A549 treated with RU486 at 1 μM for 4 hours (cell line): ENCODE results near the gene LTB. TPM values are rescaled to one million over a fixed set of nuclear protein-coding genes. Genes with fewer than 3 reads are reported as not detected.

Experiments used
- total RNA-seq: library from RNA; stranded (reverse); fragments of 200-300 nt; extraction: Qiagen RNA extraction; gene quantifications from 5 replicates; pipeline ENCODE4 v1.2.3, GENCODE V29; 2022; ENCODE audit warnings: low read depth

Gene LTB
- 0.25 to 0.57 TPM (median 0.49 TPM) in 4 of 5 replicates, not detected in the other for total RNA-seq

DNA sequence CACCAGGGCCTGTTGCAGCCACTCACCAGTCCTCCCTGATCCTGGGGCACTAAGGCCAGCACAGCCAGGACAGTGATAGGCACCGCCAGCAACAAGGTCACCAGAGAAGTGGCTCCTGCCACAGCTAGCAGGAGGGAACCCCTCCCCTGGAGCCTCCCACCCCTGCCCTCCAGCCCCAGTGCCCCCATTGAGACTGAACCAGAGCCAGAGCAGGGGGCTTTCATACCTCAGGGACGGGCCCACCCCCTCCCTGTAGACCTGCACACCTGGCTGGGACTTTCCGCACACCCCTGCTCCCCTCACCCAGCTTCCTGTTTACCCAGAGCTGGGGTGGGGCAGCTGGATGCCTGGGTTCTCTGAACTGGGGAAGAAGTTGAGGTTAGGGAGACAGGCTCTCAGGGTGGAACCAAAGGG is at the start of gene LTB:
TSS of gene LTB (minus strand) at position 195 of the 414 bp plus-strand sequence. CDS start at position 188, 7 bp downstream.

GRCh38 chr6:31620586-31621319 is 38.5 kb upstream of the LTB start, which contains the start of gene PRRC2A:
Gene PRRC2A, plus strand, starts transcription at chr6:31620715. Its CDS starts 2,075 bp downstream, at chr6:31622790.

DNA sequence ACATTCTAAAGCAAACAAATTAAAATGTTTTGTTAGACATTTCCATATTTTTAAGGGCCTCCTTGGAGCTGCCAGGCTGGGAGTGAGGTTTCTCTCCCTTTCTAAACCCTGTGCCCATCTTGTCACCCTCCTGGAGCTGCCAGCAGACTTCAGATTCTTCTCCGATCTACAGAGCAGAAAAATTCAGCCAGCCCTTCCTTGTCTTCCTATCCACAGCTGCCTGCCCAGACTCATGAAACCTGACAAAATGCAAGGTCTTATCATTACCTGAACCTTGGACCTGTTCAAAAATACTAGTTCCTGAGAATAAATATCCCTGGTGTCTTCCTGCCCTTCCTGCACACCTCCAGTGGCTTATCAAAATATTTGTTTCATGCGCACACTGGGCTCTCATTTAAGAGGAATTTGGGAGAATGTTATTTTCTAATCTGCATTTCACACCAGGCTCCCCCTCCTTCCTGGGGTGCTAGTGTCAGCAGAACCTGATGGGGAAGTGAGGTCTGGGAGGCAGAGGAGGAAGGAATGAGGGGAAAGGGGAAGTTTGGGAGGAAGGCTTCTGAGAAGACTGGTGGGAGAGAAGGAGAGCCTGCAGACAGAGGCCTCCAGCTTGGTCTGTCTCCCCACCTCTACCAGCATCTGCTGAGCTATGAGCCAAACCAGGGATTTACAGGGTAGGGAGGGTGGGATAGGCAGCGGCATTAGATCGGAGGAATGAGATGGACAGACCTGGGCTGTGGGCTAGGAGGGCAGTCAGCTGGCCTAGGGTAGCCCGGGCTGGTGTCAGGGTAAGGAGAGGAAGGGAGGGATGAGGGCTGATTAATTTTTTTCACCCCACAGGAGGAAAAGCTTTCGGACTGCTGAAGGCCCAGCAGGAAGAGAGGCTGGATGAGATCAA is 32.7 kb upstream of the LTB start, which contains the start of gene AIF1:
TSS of gene AIF1 (plus strand) at position 551 of the 895 bp plus-strand sequence. CDS start at position 647, 96 bp downstream.

GRCh38 chr6:31586008-31586407 is 3.8 kb upstream of the LTB start, which contains the start of gene LST1:
Gene LST1, plus strand, starts transcription at chr6:31586277. Its CDS starts 1,023 bp downstream, at chr6:31587300.

GRCh38 chr6:31575335-31575901 is 6.8 kb downstream of the LTB start, which contains the start of gene TNF:
Gene TNF, plus strand, starts transcription at chr6:31575565. Its CDS starts 177 bp downstream, at chr6:31575742.

DNA sequence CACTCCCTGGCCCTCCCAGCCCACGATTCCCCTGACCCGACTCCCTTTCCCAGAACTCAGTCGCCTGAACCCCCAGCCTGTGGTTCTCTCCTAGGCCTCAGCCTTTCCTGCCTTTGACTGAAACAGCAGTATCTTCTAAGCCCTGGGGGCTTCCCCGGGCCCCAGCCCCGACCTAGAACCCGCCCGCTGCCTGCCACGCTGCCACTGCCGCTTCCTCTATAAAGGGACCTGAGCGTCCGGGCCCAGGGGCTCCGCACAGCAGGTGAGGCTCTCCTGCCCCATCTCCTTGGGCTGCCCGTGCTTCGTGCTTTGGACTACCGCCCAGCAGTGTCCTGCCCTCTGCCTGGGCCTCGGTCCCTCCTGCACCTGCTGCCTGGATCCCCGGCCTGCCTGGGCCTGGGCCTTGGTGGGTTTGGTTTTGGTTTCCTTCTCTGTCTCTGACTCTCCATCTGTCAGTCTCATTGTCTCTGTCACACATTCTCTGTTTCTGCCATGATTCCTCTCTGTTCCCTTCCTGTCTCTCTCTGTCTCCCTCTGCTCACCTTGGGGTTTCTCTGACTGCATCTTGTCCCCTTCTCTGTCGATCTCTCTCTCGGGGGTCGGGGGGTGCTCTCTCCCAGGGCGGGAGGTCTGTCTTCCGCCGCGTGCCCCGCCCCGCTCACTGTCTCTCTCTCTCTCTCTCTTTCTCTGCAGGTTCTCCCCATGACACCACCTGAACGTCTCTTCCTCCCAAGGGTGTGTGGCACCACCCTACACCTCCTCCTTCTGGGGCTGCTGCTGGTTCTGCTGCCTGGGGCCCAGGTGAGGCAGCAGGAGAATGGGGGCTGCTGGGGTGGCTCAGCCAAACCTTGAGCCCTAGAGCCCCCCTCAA is 9.9 kb downstream of the LTB start, which contains the start of gene LTA:
TSS of gene LTA (plus strand) at position 249 of the 871 bp plus-strand sequence. CDS start at position 703, 454 bp downstream.

GRCh38 chr6:31546958-31547726 is 35.1 kb downstream of the LTB start, which contains the start of gene NFKBIL1:
Gene NFKBIL1, plus strand, starts transcription at chr6:31547608. Its CDS starts 87 bp downstream, at chr6:31547695.

DNA sequence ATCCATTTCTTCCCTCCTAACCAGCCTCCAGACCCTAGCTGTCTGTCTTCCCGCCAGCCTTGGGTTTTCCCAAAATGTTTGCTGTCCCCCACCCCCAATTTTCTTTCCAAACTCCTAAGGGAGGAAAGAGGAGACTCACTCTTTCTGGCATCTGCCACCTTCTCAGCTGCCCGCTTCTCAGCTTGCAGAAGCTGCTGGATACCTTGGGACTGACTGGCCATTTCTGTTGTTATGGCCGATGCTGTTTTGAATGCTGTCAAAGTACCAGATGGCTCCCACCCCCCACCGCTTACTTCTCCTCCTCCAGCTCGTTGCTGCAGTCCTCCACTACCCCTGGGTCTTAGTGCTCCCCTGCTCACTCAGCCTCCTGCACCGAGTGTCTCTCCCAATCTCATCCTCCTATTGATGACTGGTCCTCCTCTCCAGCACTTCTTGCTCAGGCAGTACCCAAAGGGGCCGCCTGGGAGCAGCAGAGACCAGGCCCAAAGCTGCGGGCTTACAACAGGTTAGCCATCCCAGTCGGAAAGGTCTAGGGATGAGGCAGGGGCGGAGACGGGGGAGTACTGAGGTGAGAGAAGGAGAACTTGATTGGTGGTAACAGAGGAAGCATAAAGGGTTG is 35.8 kb downstream of the LTB start, which contains the start of gene ATP6V1G2:
TSS of gene ATP6V1G2 (minus strand) at position 270 of the 619 bp plus-strand sequence. CDS start at position 221, 49 bp downstream.

GRCh38 chr6:31541658-31542521 is 40.3 kb downstream of the LTB start, which contains the start of gene DDX39B:
Gene DDX39B, minus strand, starts transcription at chr6:31542003. Its CDS starts 1,471 bp downstream, at chr6:31540532.

Other genes with a start within 250 kb of the LTB start
- 24.5 to 36.5 TPM (median 29.0 TPM) in 5 replicates for gene HLA-B, start 225.2 kb downstream of the LTB start, total RNA-seq
- gene MICA, start 178.8 kb downstream of the LTB start, total RNA-seq, result 25.6 to 27.7 TPM (median 26.8 TPM) in 5 replicates
- gene MICB, start 84.3 kb downstream of the LTB start, total RNA-seq, result 6.0 to 8.4 TPM (median 7.5 TPM) in 5 replicates
- gene MCCD1, start 53.5 kb downstream of the LTB start, total RNA-seq, result not detected in 5 replicates
- 340 to 430 TPM (median 406 TPM) in 5 replicates for gene DDX39B, start 40.4 kb downstream of the LTB start, total RNA-seq
- 0.48 to 0.86 TPM (median 0.65 TPM) in 5 replicates for gene ATP6V1G2, start 35.8 kb downstream of the LTB start, total RNA-seq
- gene NFKBIL1, start 34.8 kb downstream of the LTB start, total RNA-seq, result 9.3 to 11.8 TPM (median 11.3 TPM) in 5 replicates
- 0.10 TPM in 1 of 5 replicates, not detected in the others for gene LTA, start 10.1 kb downstream of the LTB start, total RNA-seq
- gene TNF, start 6.9 kb downstream of the LTB start, total RNA-seq, result 0.10 to 0.19 TPM in 2 of 5 replicates, not detected in the others
- 0.28 to 1.3 TPM in 2 of 5 replicates, not detected in the others for gene LST1, start 3.9 kb upstream of the LTB start, total RNA-seq
- not detected in 5 replicates for gene NCR3, start 10.6 kb upstream of the LTB start, total RNA-seq
- not detected in 5 replicates for gene AIF1, start 32.8 kb upstream of the LTB start, total RNA-seq
- gene PRRC2A, start 38.3 kb upstream of the LTB start, total RNA-seq, result 64.9 to 89.6 TPM (median 85.2 TPM) in 5 replicates
- 107 to 155 TPM (median 142 TPM) in 5 replicates for gene BAG6, start 70.2 kb upstream of the LTB start, total RNA-seq
- 2.8 to 3.3 TPM (median 2.9 TPM) in 5 replicates for gene APOM, start 73.5 kb upstream of the LTB start, total RNA-seq
- gene C6orf47, start 78.4 kb upstream of the LTB start, total RNA-seq, result 10.4 to 12.9 TPM (median 12.5 TPM) in 5 replicates
- gene GPANK1, start 82.6 kb upstream of the LTB start, total RNA-seq, result 10.0 to 13.7 TPM (median 13.3 TPM) in 5 replicates
- gene CSNK2B, start 83.7 kb upstream of the LTB start, total RNA-seq, result 168 to 197 TPM (median 178 TPM) in 5 replicates
- gene LY6G5B, start 87.6 kb upstream of the LTB start, total RNA-seq, result 3.7 to 6.0 TPM (median 4.3 TPM) in 5 replicates
- gene LY6G5C, start 98.6 kb upstream of the LTB start, total RNA-seq, result 0.77 to 1.9 TPM (median 1.2 TPM) in 5 replicates
- 14.1 to 20.1 TPM (median 18.3 TPM) in 5 replicates for gene ABHD16A, start 120.9 kb upstream of the LTB start, total RNA-seq
- not detected in 5 replicates for gene LY6G6F, start 124.4 kb upstream of the LTB start, total RNA-seq
- not detected in 5 replicates for gene LY6G6D, start 132.9 kb upstream of the LTB start, total RNA-seq
- 0.20 TPM in 1 of 5 replicates, not detected in the others for gene LY6G6C, start 139.3 kb upstream of the LTB start, total RNA-seq
- gene MPIG6B, start 140.9 kb upstream of the LTB start, total RNA-seq, result not detected in 5 replicates
- 26.5 to 32.4 TPM (median 29.4 TPM) in 5 replicates for gene DDAH2, start 146.9 kb upstream of the LTB start, total RNA-seq
- gene CLIC1, start 154.1 kb upstream of the LTB start, total RNA-seq, result 476 to 542 TPM (median 495 TPM) in 5 replicates
- gene MSH5, start 157.6 kb upstream of the LTB start, total RNA-seq, result 10.2 to 14.3 TPM (median 13.0 TPM) in 5 replicates
- 2.0 to 4.2 TPM (median 3.7 TPM) in 5 replicates for gene SAPCD1, start 180.2 kb upstream of the LTB start, total RNA-seq
- 1.2 to 2.0 TPM (median 1.7 TPM) in 5 replicates for gene VWA7, start 194.9 kb upstream of the LTB start, total RNA-seq
- gene VARS1, start 213.3 kb upstream of the LTB start, total RNA-seq, result 50.9 to 59.8 TPM (median 55.8 TPM) in 5 replicates
- gene LSM2, start 224.5 kb upstream of the LTB start, total RNA-seq, result 54.4 to 77.8 TPM (median 60.7 TPM) in 5 replicates
- gene HSPA1L, start 232.9 kb upstream of the LTB start, total RNA-seq, result 1.2 to 1.5 TPM (median 1.2 TPM) in 5 replicates
- 157 to 340 TPM (median 232 TPM) in 5 replicates for gene HSPA1A, start 233.1 kb upstream of the LTB start, total RNA-seq
- gene HSPA1B, start 245.3 kb upstream of the LTB start, total RNA-seq, result 120 to 260 TPM (median 177 TPM) in 5 replicates